Endothelial cell of umbilical vein (primary cell): ENCODE results near the gene SNED1. TPM values are rescaled to one million over a fixed set of nuclear protein-coding genes. Genes with fewer than 3 reads are reported as not detected.

Source experiments
- BruUV-seq: library from RNA; stranded (reverse); fragments of 400-500 nt; replicated peaks from 2 replicates; lab custom pipeline; 2021; lab: Mats Ljungman, UMichigan
- CTCF ChIA-PET: fragments of 300-600, 350-600 bp; sonication (Branson Sonifier 250); formaldehyde crosslinking; loops from one replicate; lab custom pipeline; 2021; ENCODE audit warnings: antibody characterized with exemption, inconsistent platforms; lab: Charles Lee
- POLR2A ChIA-PET: fragments of 300-600, 350-600 bp; sonication (Branson Sonifier 250); formaldehyde crosslinking; loops from one replicate; lab custom pipeline; 2021; ENCODE audit warnings: antibody characterized with exemption, inconsistent platforms; lab: Charles Lee
- DNase-seq: peaks from one replicate; pipeline ENCODE4 v3.0.0-alpha.2; 2011; ENCODE audit warnings: low read depth, low spot score
- FAIRE-seq: peaks from 2 replicates; lab custom pipeline; 2011; peaks lifted over from hg19 to GRCh38; lab: Jason Lieb, UNC
- H2AFZ ChIP-seq: 2 replicates; pipeline ENCODE4 v1.6.0; 2012; ENCODE audit warnings: low read depth, low read length, control low read depth, inconsistent platforms
- H3K27ac ChIP-seq: 2 replicates; pipeline ENCODE4 v1.5.1; 2011; ENCODE audit warnings: low read depth, mild to moderate bottlenecking, control low read depth, low read length, moderate library complexity; ENCODE audit not compliant: insufficient read depth
- H3K27me3 ChIP-seq, 2 experiments: 2 replicates each; pipeline versions ENCODE4 v1.6.0 to v1.6.1; 2011; ENCODE audit warnings: low read length in 2 of 2, mixed read lengths in 1 of 2; ENCODE audit not compliant: control insufficient read depth in 2 of 2, insufficient read depth in 2 of 2
- H3K36me3 ChIP-seq, 2 experiments: 2 replicates in 1 of 2; 3 replicates in 1 of 2; pipeline ENCODE4 v1.5.1; 2011; ENCODE audit warnings: low read length in 2 of 2, mild to moderate bottlenecking in 1 of 2, moderate library complexity in 1 of 2; ENCODE audit not compliant: control insufficient read depth in 2 of 2, insufficient read depth in 2 of 2; ENCODE audit errors: extremely low read depth in 1 of 2
- H3K4me1 ChIP-seq: 3 replicates; pipeline ENCODE4 v1.5.1; 2011; ENCODE audit warnings: mild to moderate bottlenecking, low read length; ENCODE audit not compliant: control insufficient read depth, insufficient read depth; ENCODE audit errors: extremely low read depth
- H3K4me2 ChIP-seq: 2 replicates; pipeline ENCODE4 v1.6.1; 2011; ENCODE audit warnings: low read length, control low read depth, mixed read lengths; ENCODE audit not compliant: insufficient read depth
- H3K4me3 ChIP-seq, 3 experiments: fragments of 200-600 bp in 1 of 3; sonication (generic), shearing (Covaris generic) in 1 of 3; replicated peaks in 1 of 3; 2 replicates each; pipeline ENCODE4 v1.5.1; 2011 to 2016; ENCODE audit warnings: control low read depth in 3 of 3, low read length in 3 of 3, mild to moderate bottlenecking in 2 of 3, inconsistent platforms in 1 of 3, low read depth in 1 of 3, moderate library complexity in 1 of 3; ENCODE audit not compliant: insufficient read depth in 1 of 3
- H3K79me2 ChIP-seq: 2 replicates; pipeline ENCODE4 v1.6.0; 2012; ENCODE audit warnings: low read length, inconsistent platforms; ENCODE audit not compliant: control insufficient read depth, insufficient read depth
- H3K9ac ChIP-seq: replicated peaks from 2 replicates; pipeline ENCODE3; 2011; ENCODE audit warnings: low read length, control low read depth; ENCODE audit not compliant: insufficient read depth; ENCODE audit errors: extremely low read depth
- H3K9me1 ChIP-seq: replicated peaks from 3 replicates; pipeline ENCODE4 v1.6.0; 2011; ENCODE audit warnings: mild to moderate bottlenecking, low read length; ENCODE audit not compliant: control insufficient read depth, insufficient read depth; ENCODE audit errors: extremely low read depth
- H3K9me3 ChIP-seq: replicated peaks from 2 replicates; pipeline ENCODE4 v1.5.1; 2012; ENCODE audit warnings: low read length, inconsistent platforms; ENCODE audit not compliant: control insufficient read depth, insufficient read depth
- H4K20me1 ChIP-seq: replicated peaks from 2 replicates; pipeline ENCODE3; 2011; ENCODE audit warnings: mild to moderate bottlenecking, low read length; ENCODE audit not compliant: control insufficient read depth, insufficient read depth; ENCODE audit errors: extremely low read depth
- CTCF ChIP-seq, 2 donors: IDR thresholded peaks; 1 replicate in 1 of 2; 2 replicates in 1 of 2; pipeline ENCODE4 v1.5.1; 2011; ENCODE audit warnings: low read length in 2 of 2, mild to moderate bottlenecking in 2 of 2, moderate library complexity in 2 of 2, control low read depth in 1 of 2, inconsistent platforms in 1 of 2, low read depth in 1 of 2; ENCODE audit not compliant: insufficient read depth in 1 of 2; ENCODE audit errors: extremely low read depth in 1 of 2
- EZH2 ChIP-seq: IDR thresholded peaks from 2 replicates; pipeline ENCODE4 v1.6.1; 2012; ENCODE audit warnings: borderline replicate concordance, low read depth, mild to moderate bottlenecking, moderate library complexity, low read length, inconsistent platforms; ENCODE audit not compliant: severe bottlenecking
- FOS ChIP-seq: IDR thresholded peaks from 2 replicates; pipeline ENCODE4 v1.6.1; 2011; ENCODE audit warnings: mild to moderate bottlenecking, low read length, moderate library complexity, borderline replicate concordance; ENCODE audit not compliant: insufficient read depth
- GATA2 ChIP-seq: IDR thresholded peaks from 2 replicates; pipeline ENCODE4 v1.7.0; 2011; ENCODE audit warnings: low read depth, mild to moderate bottlenecking, moderate library complexity, mixed read lengths, low read length; ENCODE audit not compliant: insufficient read length, insufficient read depth
- JUN ChIP-seq: IDR thresholded peaks from 2 replicates; pipeline ENCODE4 v1.6.1; 2011; ENCODE audit warnings: borderline replicate concordance, low read depth; ENCODE audit not compliant: insufficient read length, insufficient read depth
- MAX ChIP-seq: IDR thresholded peaks from 2 replicates; pipeline ENCODE4 v1.6.1; 2011; ENCODE audit not compliant: insufficient read depth, insufficient read length
- MYC ChIP-seq: IDR thresholded peaks from one replicate; pipeline ENCODE4 v1.6.1; 2011; ENCODE audit warnings: mild to moderate bottlenecking, low read depth, low read length
- POLR2A ChIP-seq: IDR thresholded peaks from 2 replicates; pipeline ENCODE4 v1.6.1; 2012; ENCODE audit warnings: low read depth, mild to moderate bottlenecking, control low read depth, low read length
- POLR2AphosphoS5 ChIP-seq: IDR thresholded peaks from 2 replicates; pipeline ENCODE4 v1.6.1; 2012; ENCODE audit warnings: low read depth, mild to moderate bottlenecking, control low read depth, low read length, moderate library complexity; ENCODE audit not compliant: insufficient read depth
- dilution Hi-C: fragments of 300-500 bp; cut with MboI; formaldehyde crosslinking; loops from one replicate; pipeline ENCODE4 v1.15.0; 2019; ENCODE audit warnings: low sequenced_read_pairs; ENCODE audit not compliant: extremely low pct_ligation_motif_present
- intact Hi-C: fragments of 100-400 bp; cut with micrococcal nuclease; formaldehyde crosslinking; loops from one replicate; pipeline ENCODE4 v1.10.0; 2022
- polyA plus RNA-seq, 4 experiments: library from polyadenylated mRNA; depleted of rRNA in 3 of 4; stranded (reverse) in 3 of 4; unstranded in 1 of 4; fragments of >200 nt; gene quantifications; 2 replicates each; pipeline versions ENCODE4 v1.2.1 to v1.2.3, GENCODE V29; 2011 to 2012; ENCODE audit warnings: missing spikeins in 1 of 4
- total RNA-seq: library from RNA; stranded (reverse); gene quantifications from 2 replicates; pipeline ENCODE4 v1.2.3, GENCODE V29; 2021

Gene SNED1
- total and polyA plus RNA-seq, 2 donors (not counting 3 experiments of a cell fraction or from before 2014, with no cell fraction given), result 14.1 to 17.2 TPM

GRCh38 chr2:241128266-241128665, 129.8 kb downstream of the SNED1 start:
- CTCF ChIA-PET, result no interaction called here
- FAIRE-seq, result no peak
- BruUV-seq, result no TSS peak
- H3K9me3 ChIP-seq, result no peaks in the 10 kb centered on the region
- no peaks in the 10 kb centered on the region for H3K79me2 ChIP-seq
- H3K36me3 ChIP-seq, result no peaks in the 10 kb centered on the region
- TF ChIP-seq MAX (no peak), POLR2AphosphoS5 (no peak), EZH2 (no peak), JUN (no peak), GATA2 (no peak), FOS (no peak), MYC (no peak), POLR2A (no peak), CTCF (IDR thresholded peaks at IDR 0.05; ENCODE audit: extremely low read depth in 1 of 2, insufficient read depth in 1 of 2, low read depth in 1 of 2, low read length in 2 of 2) (no peak)
- H2AFZ ChIP-seq, result no peak overlapping the region
- DNase-seq, result no peak
- no peak overlapping the region for H3K4me3 ChIP-seq
- intact Hi-C loops (no loop called here), dilution Hi-C loops (no loop called here)
- H4K20me1 ChIP-seq, result no peaks in the 10 kb centered on the region
- POLR2A ChIA-PET, result no interaction called here
- H3K27ac ChIP-seq, result no peak overlapping the region
- H3K27me3 ChIP-seq, result no peaks in the 10 kb centered on the region
- no peaks in the 10 kb centered on the region for H3K9me1 ChIP-seq
- no peak overlapping the region for H3K4me2 ChIP-seq
- H3K9ac ChIP-seq, result no peak overlapping the region
- no peaks in the 10 kb centered on the region for H3K4me1 ChIP-seq
